Osteocyte (in vitro differentiated cells): ENCODE measurements around the gene BBS5. TPM values are rescaled to one million over a fixed set of nuclear protein-coding genes. Genes with fewer than 3 reads are reported as not detected.

Experiments
- DNase-seq: peaks from one replicate; pipeline ENCODE4 v3.0.0; 2021; ENCODE audit warnings: mixed read lengths; ENCODE audit not compliant: unreplicated experiment; ENCODE audit errors: extremely low spot score
- H3K27ac Mint-ChIP-seq: one replicate; pipeline ENCODE4 v1.8.0; 2021; ENCODE audit warnings: mild to moderate bottlenecking, mixed read lengths; ENCODE audit not compliant: unreplicated experiment
- H3K27me3 Mint-ChIP-seq: one replicate; pipeline ENCODE4 v1.8.0; 2021; ENCODE audit warnings: mixed read lengths; ENCODE audit not compliant: unreplicated experiment
- H3K36me3 Mint-ChIP-seq: one replicate; pipeline ENCODE4 v1.8.0; 2021; ENCODE audit warnings: mixed read lengths; ENCODE audit not compliant: unreplicated experiment
- H3K4me1 Mint-ChIP-seq: one replicate; pipeline ENCODE4 v1.8.0; 2021; ENCODE audit warnings: mixed read lengths; ENCODE audit not compliant: unreplicated experiment
- H3K4me3 Mint-ChIP-seq: one replicate; pipeline ENCODE4 v1.8.0; 2021; ENCODE audit warnings: mild to moderate bottlenecking, moderate library complexity, mixed read lengths; ENCODE audit not compliant: unreplicated experiment
- H3K9me3 Mint-ChIP-seq: one replicate; pipeline ENCODE4 v1.8.0; 2021; ENCODE audit warnings: mixed read lengths; ENCODE audit not compliant: unreplicated experiment
- total RNA-seq: library from RNA; stranded (reverse); gene quantifications from 2 replicates; pipeline ENCODE4 v1.2.1, GENCODE V29; 2021
- TF ChIP-seq, protein P1 (sequence below): fragments of 200-600 bp; sonication (generic); IDR thresholded peaks from 2 replicates; pipeline ENCODE4 v1.5.0; 2021; ENCODE audit warnings: antibody characterized with exemption, mild to moderate bottlenecking, moderate library complexity

BBS5 gene
- total RNA-seq, 1 donor from 2014 or later = 11.6 TPM

DNA sequence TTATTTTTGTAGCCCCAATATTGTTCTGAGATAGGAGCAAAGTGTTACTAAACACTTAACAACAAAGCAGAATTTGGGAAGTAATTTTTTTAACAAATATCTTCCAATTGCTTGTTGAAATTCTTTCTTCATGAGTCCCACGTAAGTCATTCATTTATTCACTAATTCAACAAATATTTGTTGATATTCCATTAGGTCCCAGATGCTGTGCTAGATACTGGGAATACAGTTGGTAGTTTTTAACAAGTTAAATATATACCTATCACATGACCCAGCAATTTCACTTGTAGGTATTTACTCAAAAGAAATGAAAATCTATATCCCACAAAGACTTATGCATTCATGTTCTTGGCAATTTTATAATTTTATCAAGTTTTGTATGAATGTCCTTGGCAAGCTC lies 7.0 kb upstream of the BBS5 start:
- Mint-ChIP-seq H3K9me3 (no peaks in the 10 kb centered on the region), H3K4me3 (no peak overlapping the region), H3K36me3 (no peaks in the 10 kb centered on the region), H3K27me3 (peaks cover 8% of the 10 kb centered on the region), H3K27ac (no peak overlapping the region), H3K4me1 (no peaks in the 10 kb centered on the region)
- no peak for DNase-seq
- TF ChIP-seq, protein P1, sequence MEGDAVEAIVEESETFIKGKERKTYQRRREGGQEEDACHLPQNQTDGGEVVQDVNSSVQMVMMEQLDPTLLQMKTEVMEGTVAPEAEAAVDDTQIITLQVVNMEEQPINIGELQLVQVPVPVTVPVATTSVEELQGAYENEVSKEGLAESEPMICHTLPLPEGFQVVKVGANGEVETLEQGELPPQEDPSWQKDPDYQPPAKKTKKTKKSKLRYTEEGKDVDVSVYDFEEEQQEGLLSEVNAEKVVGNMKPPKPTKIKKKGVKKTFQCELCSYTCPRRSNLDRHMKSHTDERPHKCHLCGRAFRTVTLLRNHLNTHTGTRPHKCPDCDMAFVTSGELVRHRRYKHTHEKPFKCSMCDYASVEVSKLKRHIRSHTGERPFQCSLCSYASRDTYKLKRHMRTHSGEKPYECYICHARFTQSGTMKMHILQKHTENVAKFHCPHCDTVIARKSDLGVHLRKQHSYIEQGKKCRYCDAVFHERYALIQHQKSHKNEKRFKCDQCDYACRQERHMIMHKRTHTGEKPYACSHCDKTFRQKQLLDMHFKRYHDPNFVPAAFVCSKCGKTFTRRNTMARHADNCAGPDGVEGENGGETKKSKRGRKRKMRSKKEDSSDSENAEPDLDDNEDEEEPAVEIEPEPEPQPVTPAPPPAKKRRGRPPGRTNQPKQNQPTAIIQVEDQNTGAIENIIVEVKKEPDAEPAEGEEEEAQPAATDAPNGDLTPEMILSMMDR = no peak

DNA sequence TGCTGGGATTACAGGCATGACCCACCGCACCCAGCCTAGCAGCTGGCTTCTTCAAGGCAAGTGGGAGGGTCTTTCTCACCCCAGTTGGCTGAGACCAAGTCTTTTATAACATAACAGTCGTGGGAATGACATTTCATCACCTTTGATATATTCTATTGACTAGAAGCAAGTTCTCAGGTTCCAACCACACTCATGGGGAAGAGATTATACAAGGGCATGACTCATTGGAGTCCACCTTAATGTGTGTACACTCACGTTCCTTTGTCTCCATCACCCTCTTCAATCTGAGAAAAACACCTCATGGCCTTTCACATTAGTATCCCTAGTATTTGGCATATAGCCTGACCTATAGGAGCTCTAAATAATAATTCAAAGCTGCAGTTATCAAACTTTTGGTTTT lies 2.8 kb upstream of the BBS5 start:
- DNase-seq = no peak
- TF ChIP-seq, protein P1 = no peak
- H3K9me3 Mint-ChIP-seq = no peaks in the 10 kb centered on the region
- no peaks in the 10 kb centered on the region for H3K36me3 Mint-ChIP-seq
- H3K27ac Mint-ChIP-seq = no peak overlapping the region
- H3K27me3 Mint-ChIP-seq = no peaks in the 10 kb centered on the region
- peaks cover 13% of the 10 kb centered on the region for H3K4me1 Mint-ChIP-seq
- no peak overlapping the region for H3K4me3 Mint-ChIP-seq

DNA sequence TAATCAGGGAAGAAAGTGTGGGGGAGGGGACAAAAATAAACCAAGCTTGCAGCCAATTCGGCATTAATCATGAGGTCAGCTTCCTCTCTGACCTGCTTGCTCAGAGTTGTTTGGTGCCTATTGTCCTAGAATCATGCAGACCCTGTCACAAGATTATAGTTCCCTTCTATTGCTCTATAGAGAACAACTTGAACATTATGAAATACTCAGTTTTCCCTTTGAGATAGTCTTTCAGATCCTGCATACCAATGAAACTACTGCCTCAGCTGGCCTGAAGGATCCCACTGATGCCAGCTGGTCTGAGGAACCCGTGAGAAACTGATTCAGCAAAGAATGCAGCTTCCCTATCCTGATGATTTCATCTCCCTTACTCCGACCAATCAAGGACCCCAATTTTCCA lies 955 bp upstream of the BBS5 start:
- no peak for DNase-seq
- peak overlapping the region; percentile 89 for H3K4me3 Mint-ChIP-seq
- H3K27ac Mint-ChIP-seq = peak overlapping the region; percentile 88
- H3K36me3 Mint-ChIP-seq = peaks cover 11% of the 10 kb centered on the region
- H3K9me3 Mint-ChIP-seq = no peaks in the 10 kb centered on the region
- H3K4me1 Mint-ChIP-seq = peaks cover 13% of the 10 kb centered on the region
- no peaks in the 10 kb centered on the region for H3K27me3 Mint-ChIP-seq
- TF ChIP-seq, protein P1 = no peak

DNA sequence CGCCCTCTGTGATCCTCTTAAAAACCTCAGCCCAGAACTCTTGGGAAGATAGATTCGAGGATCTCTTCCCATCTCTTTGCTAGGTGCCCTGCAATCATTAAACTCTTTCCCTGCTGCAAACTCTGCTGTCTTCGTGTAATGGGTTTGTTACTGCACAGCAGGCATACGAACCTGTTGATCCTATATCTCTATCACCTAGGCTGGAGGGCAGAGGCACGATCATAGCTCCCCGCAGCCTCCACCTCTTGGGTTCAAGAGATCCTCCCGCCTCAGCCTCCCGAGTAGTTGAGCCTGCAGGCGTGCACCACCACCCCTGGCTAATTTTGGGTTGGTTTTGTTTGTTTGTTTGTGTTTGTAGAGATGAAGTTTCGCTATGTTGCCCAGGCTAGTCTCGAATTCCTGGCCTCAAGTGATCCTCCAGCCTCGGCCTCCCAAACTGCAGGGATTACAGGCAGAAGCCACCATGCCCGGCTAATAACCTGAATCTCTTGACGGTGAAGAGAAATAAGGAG lies 493 bp upstream of the BBS5 start:
- TF ChIP-seq, protein P1 = no peak
- H3K27me3 Mint-ChIP-seq = no peaks in the 10 kb centered on the region
- H3K36me3 Mint-ChIP-seq = peaks cover 15% of the 10 kb centered on the region
- peak overlapping the region; percentile 89 for H3K4me3 Mint-ChIP-seq
- peaks cover 13% of the 10 kb centered on the region for H3K4me1 Mint-ChIP-seq
- DNase-seq = no peak
- H3K27ac Mint-ChIP-seq = peak overlapping the region; percentile 88
- no peaks in the 10 kb centered on the region for H3K9me3 Mint-ChIP-seq

DNA sequence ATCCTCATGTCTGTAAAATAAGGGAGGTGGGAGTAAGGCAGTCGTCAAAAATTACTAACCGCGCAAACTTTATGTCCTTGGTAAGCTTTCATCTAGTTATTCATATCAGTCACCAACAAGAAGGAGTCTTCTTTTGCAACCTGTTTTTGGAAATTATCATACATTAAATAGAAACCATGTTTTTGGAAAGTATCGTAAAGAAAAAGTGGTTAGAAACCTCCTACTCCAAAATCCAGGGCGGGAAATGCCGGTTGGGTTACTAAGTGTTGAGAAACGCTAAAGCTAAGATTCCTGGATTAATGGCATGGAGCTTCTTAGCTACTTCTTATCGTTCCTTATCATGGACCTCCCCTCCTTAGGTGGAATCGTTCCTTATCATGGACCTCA lies 778 bp downstream of the BBS5 start:
- no peaks in the 10 kb centered on the region for H3K9me3 Mint-ChIP-seq
- TF ChIP-seq, protein P1 = no peak
- peak overlapping the region; percentile 88 for H3K27ac Mint-ChIP-seq
- peaks cover 13% of the 10 kb centered on the region for H3K4me1 Mint-ChIP-seq
- no peak for DNase-seq
- H3K4me3 Mint-ChIP-seq = peak overlapping the region; percentile 89
- no peaks in the 10 kb centered on the region for H3K27me3 Mint-ChIP-seq
- H3K36me3 Mint-ChIP-seq = peaks cover 15% of the 10 kb centered on the region
